ENCODE data around the gene UGT1A9. TPM values are rescaled to one million over a fixed set of nuclear protein-coding genes. Genes with fewer than 3 reads are reported as not detected.

The UGT1A9 gene
- total RNA-seq, 3 donors from 2014 or later: not detected

GRCh38 chr2:233798335-233799086 lies 126.8 kb downstream of the UGT1A9 start:
- no peaks in the 10 kb centered on the region for H3K4me1 Mint-ChIP-seq (ENCODE audit: low read depth)
- no peak for DNase-seq

GRCh38 chr2:233799087-233799665 lies 127.5 kb downstream of the UGT1A9 start:
- peaks cover 4% of the 10 kb centered on the region for H3K9me3 Mint-ChIP-seq
- H3K27me3 Mint-ChIP-seq (ENCODE audit: low read depth): peaks cover 6% of the 10 kb centered on the region
- ATAC-seq (no peak), DNase-seq (no peak)
- no peaks in the 10 kb centered on the region for H3K36me3 Mint-ChIP-seq (ENCODE audit: insufficient read depth)
- no peaks in the 10 kb centered on the region for H3K4me1 Mint-ChIP-seq (ENCODE audit: low read depth)
- H3K4me3 Mint-ChIP-seq: no peak overlapping the region

More at GRCh38 chr2:233798335-233799086, 126.8 kb downstream of the UGT1A9 start:
- Mint-ChIP-seq H3K4me3 (no peak overlapping the region), H3K9me3 (peaks cover 4% of the 10 kb centered on the region), H3K36me3 (ENCODE audit: insufficient read depth) (no peaks in the 10 kb centered on the region), H3K27me3 (ENCODE audit: low read depth) (peaks cover 3% of the 10 kb centered on the region)
- ATAC-seq: no peak

- H3K36me3 Mint-ChIP-seq (ENCODE audit: insufficient read depth): no peaks in the 10 kb centered on the region
- H3K9me3 Mint-ChIP-seq: peaks cover 4% of the 10 kb centered on the region
- ATAC-seq: no peak
- no peaks in the 10 kb centered on the region for H3K4me1 Mint-ChIP-seq (ENCODE audit: low read depth)
- no peak for DNase-seq
- no peak overlapping the region for H3K4me3 Mint-ChIP-seq
- peaks cover 10% of the 10 kb centered on the region for H3K27me3 Mint-ChIP-seq (ENCODE audit: low read depth)
These were observed 128.0 kb downstream of the UGT1A9 start for GRCh38 chr2:233799716-233800115.

- Mint-ChIP-seq H3K4me1 (ENCODE audit: low read depth) (no peaks in the 10 kb centered on the region), H3K9me3 (peaks cover 4% of the 10 kb centered on the region), H3K27me3 (ENCODE audit: low read depth) (peaks cover 10% of the 10 kb centered on the region), H3K4me3 (no peak overlapping the region), H3K36me3 (ENCODE audit: insufficient read depth) (no peaks in the 10 kb centered on the region)
- no peak for ATAC-seq
- no peak for DNase-seq
These were observed 128.5 kb downstream of the UGT1A9 start for GRCh38 chr2:233800208-233800607.

- Mint-ChIP-seq H3K4me1 (ENCODE audit: low read depth) (no peaks in the 10 kb centered on the region), H3K4me3 (no peak overlapping the region), H3K9me3 (peaks cover 4% of the 10 kb centered on the region), H3K27me3 (ENCODE audit: low read depth) (peaks cover 10% of the 10 kb centered on the region), H3K36me3 (ENCODE audit: insufficient read depth) (no peaks in the 10 kb centered on the region)
- DNase-seq (no peak), ATAC-seq (peak; percentile 43 to 51)
These were observed 129.8 kb downstream of the UGT1A9 start for GRCh38 chr2:233801357-233802131.

GRCh38 chr2:233802132-233802815 lies 130.6 kb downstream of the UGT1A9 start:
- DNase-seq: no peak
- no peaks in the 10 kb centered on the region for H3K4me1 Mint-ChIP-seq (ENCODE audit: low read depth)
- ATAC-seq: no peak
- H3K4me3 Mint-ChIP-seq: no peak overlapping the region
- H3K9me3 Mint-ChIP-seq: peaks cover 4% of the 10 kb centered on the region
- H3K36me3 Mint-ChIP-seq (ENCODE audit: insufficient read depth): no peaks in the 10 kb centered on the region
- peaks cover 10% of the 10 kb centered on the region for H3K27me3 Mint-ChIP-seq (ENCODE audit: low read depth)

- no peaks in the 10 kb centered on the region for H3K4me1 Mint-ChIP-seq (ENCODE audit: low read depth)
- no peak overlapping the region for H3K4me3 Mint-ChIP-seq
- peaks cover 10% of the 10 kb centered on the region for H3K27me3 Mint-ChIP-seq (ENCODE audit: low read depth)
- H3K9me3 Mint-ChIP-seq: peaks cover 4% of the 10 kb centered on the region
- no peak for ATAC-seq
- no peak for DNase-seq
- no peaks in the 10 kb centered on the region for H3K36me3 Mint-ChIP-seq (ENCODE audit: insufficient read depth)
These were observed 131.7 kb downstream of the UGT1A9 start for GRCh38 chr2:233803292-233803911.

- H3K9me3 Mint-ChIP-seq: peaks cover 4% of the 10 kb centered on the region
These were observed 132.3 kb downstream of the UGT1A9 start for GRCh38 chr2:233803994-233804393.

GRCh38 chr2:233807215-233807865 lies 135.6 kb downstream of the UGT1A9 start:
- peaks cover 20% of the 10 kb centered on the region for H3K27me3 Mint-ChIP-seq (ENCODE audit: low read depth)

More at GRCh38 chr2:233803994-233804393, 132.3 kb downstream of the UGT1A9 start:
- Mint-ChIP-seq H3K36me3 (ENCODE audit: insufficient read depth) (no peaks in the 10 kb centered on the region), H3K4me3 (no peak overlapping the region), H3K27me3 (ENCODE audit: low read depth) (peaks cover 10% of the 10 kb centered on the region), H3K4me1 (ENCODE audit: low read depth) (no peaks in the 10 kb centered on the region)
- DNase-seq (no peak), ATAC-seq (no peak)

GRCh38 chr2:233807966-233808935 lies 136.6 kb downstream of the UGT1A9 start:
- H3K36me3 Mint-ChIP-seq (ENCODE audit: insufficient read depth): no peaks in the 10 kb centered on the region
- no peaks in the 10 kb centered on the region for H3K9me3 Mint-ChIP-seq
- ATAC-seq (no peak), DNase-seq (no peak)
- no peak overlapping the region for H3K4me3 Mint-ChIP-seq
- H3K4me1 Mint-ChIP-seq (ENCODE audit: low read depth): no peaks in the 10 kb centered on the region
- peaks cover 17% of the 10 kb centered on the region for H3K27me3 Mint-ChIP-seq (ENCODE audit: low read depth)

More at GRCh38 chr2:233807215-233807865, 135.6 kb downstream of the UGT1A9 start:
- H3K36me3 Mint-ChIP-seq (ENCODE audit: insufficient read depth): no peaks in the 10 kb centered on the region
- DNase-seq (no peak), ATAC-seq (no peak)
- H3K4me3 Mint-ChIP-seq: no peak overlapping the region
- no peaks in the 10 kb centered on the region for H3K9me3 Mint-ChIP-seq
- H3K4me1 Mint-ChIP-seq (ENCODE audit: low read depth): no peaks in the 10 kb centered on the region

GRCh38 chr2:233810385-233810784 lies 138.7 kb downstream of the UGT1A9 start:
- Mint-ChIP-seq H3K36me3 (ENCODE audit: insufficient read depth) (no peaks in the 10 kb centered on the region), H3K9me3 (no peaks in the 10 kb centered on the region), H3K4me1 (ENCODE audit: low read depth) (no peaks in the 10 kb centered on the region), H3K4me3 (no peak overlapping the region), H3K27me3 (ENCODE audit: low read depth) (peaks cover 12% of the 10 kb centered on the region)
- no peak for DNase-seq
- ATAC-seq: no peak

- no peaks in the 10 kb centered on the region for H3K4me1 Mint-ChIP-seq (ENCODE audit: low read depth)
- no peak for DNase-seq
- no peak for ATAC-seq
- no peaks in the 10 kb centered on the region for H3K9me3 Mint-ChIP-seq
- H3K4me3 Mint-ChIP-seq: no peak overlapping the region
- peaks cover 12% of the 10 kb centered on the region for H3K27me3 Mint-ChIP-seq (ENCODE audit: low read depth)
- no peaks in the 10 kb centered on the region for H3K36me3 Mint-ChIP-seq (ENCODE audit: insufficient read depth)
These were observed 139.4 kb downstream of the UGT1A9 start for GRCh38 chr2:233811087-233811486.

Data from activated T-cell treated with anti-CD3 and anti-CD28 coated beads, Interleukin-2, amount 50 U/mL, for 4 hours (primary cell).